Measurements from ENCODE around the gene RAB3C.
"Not testable (repeated sequence)": the region's sequence is repeated elsewhere in the genome, so short reads cannot be mapped to it uniquely, and the experiment has no call there.

RAB3C gene

GRCh38 chr5:58582019-58582802 lies 664 bp upstream of the RAB3C start:
- no peak for TF ChIP-seq CTCF (IDR thresholded peaks at IDR 0.05)
- Histone ChIP-seq H3K27ac (no peak overlapping the region), H3K4me3 (peak overlapping the region; percentile 68)
- DNase-seq (ENCODE audit: low spot score) = no peak

- no peak for TF ChIP-seq CTCF (IDR thresholded peaks at IDR 0.05)
- H3K4me3 ChIP-seq = no peak overlapping the region
- H3K27ac ChIP-seq = no peak overlapping the region
- DNase-seq (ENCODE audit: low spot score) = no peak
These were observed 13.1 kb downstream of the RAB3C start for GRCh38 chr5:58595952-58596351.

GRCh38 chr5:58598440-58598839 lies 15.6 kb downstream of the RAB3C start:
- no peak overlapping the region for H3K27ac ChIP-seq
- no peak overlapping the region for H3K4me3 ChIP-seq
- no peak for DNase-seq (ENCODE audit: low spot score)
- TF ChIP-seq CTCF (IDR thresholded peaks at IDR 0.05) = no peak

GRCh38 chr5:58599217-58599616 lies 16.3 kb downstream of the RAB3C start:
- DNase-seq (ENCODE audit: low spot score) = no peak
- no peak overlapping the region for H3K27ac ChIP-seq
- no peak for TF ChIP-seq CTCF (IDR thresholded peaks at IDR 0.05)
- H3K4me3 ChIP-seq = no peak overlapping the region

- not testable (repeated sequence) for DNase-seq (ENCODE audit: low spot score); H3K27ac ChIP-seq; H3K4me3 ChIP-seq
These were observed 17.7 kb downstream of the RAB3C start for GRCh38 chr5:58600613-58601012.

GRCh38 chr5:58602889-58603288 lies 20.0 kb downstream of the RAB3C start:
- not testable (repeated sequence) for H3K4me3 ChIP-seq; H3K27ac ChIP-seq; DNase-seq (ENCODE audit: low spot score)

GRCh38 chr5:58606064-58606463 lies 23.2 kb downstream of the RAB3C start:
- DNase-seq (ENCODE audit: low spot score) = no peak
- no peak for TF ChIP-seq CTCF (IDR thresholded peaks at IDR 0.05)
- H3K27ac ChIP-seq = no peak overlapping the region
- H3K4me3 ChIP-seq = no peak overlapping the region

- no peak for TF ChIP-seq CTCF (IDR thresholded peaks at IDR 0.05)
- H3K27ac ChIP-seq = no peak overlapping the region
- no peak overlapping the region for H3K4me3 ChIP-seq
- no peak for DNase-seq (ENCODE audit: low spot score)
These were observed 33.1 kb downstream of the RAB3C start for GRCh38 chr5:58615972-58616371.

Data from coronary artery (tissue), 2 donors.